SKM-1 treated with dmso at 0.1 percent for 144 hours (cell line): ENCODE measurements around the gene PPARD.
A peak's percentile ranks its signal among the peaks of the same experiment; 100 is the strongest.
"Not testable (repeated sequence)": the region's sequence is repeated elsewhere in the genome, so short reads cannot be mapped to it uniquely, and the experiment has no call there.

Source experiments
- DNase-seq: peaks from one replicate; lab custom pipeline; 2025; ENCODE audit not compliant: unreplicated experiment; lab: John Stamatoyannopoulos, UW

The PPARD gene

DNA sequence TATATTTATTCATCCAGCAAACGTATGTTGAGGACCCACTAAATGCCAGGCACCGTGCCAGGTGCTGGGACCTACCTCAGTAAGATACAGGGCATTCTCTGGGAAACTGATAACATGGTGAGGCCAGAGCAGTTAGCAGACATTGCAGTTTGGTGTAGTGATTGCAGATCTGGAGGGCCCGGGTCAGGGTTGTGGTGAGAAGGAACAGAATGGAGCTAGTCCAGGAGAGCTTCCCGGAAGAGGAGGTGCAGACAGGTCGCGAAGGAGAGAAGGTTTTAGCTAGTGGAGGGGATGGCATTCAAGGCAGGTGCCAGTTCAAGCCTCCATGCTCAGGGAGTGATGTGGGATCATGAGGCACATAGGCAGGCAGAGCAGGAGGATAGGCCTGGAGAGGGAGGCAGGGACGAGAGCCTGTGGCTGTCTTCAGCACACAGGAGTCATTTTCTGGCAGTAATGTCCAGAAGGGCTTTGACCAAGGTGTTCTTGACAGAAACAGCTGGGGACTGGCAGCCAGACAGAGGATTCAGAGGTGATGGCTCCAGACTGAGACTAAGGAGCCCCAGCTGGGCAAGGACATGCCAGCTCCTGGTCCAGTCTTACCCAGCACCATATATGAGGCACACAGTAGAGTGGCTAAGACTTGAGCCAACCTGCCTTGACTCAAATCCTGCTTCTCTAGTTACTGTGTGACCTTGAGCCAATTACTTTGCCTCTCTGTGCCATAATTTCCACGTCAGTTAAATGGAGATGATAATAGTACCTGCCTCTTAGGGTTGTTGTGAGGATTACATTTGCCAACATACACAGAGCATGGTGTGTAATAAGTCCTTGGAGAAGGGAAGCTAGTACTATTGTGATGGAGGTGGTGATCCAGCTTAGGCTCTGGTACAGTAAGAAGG lies 61.4 kb downstream of the PPARD start:
- DNase-seq = no peak

DNA sequence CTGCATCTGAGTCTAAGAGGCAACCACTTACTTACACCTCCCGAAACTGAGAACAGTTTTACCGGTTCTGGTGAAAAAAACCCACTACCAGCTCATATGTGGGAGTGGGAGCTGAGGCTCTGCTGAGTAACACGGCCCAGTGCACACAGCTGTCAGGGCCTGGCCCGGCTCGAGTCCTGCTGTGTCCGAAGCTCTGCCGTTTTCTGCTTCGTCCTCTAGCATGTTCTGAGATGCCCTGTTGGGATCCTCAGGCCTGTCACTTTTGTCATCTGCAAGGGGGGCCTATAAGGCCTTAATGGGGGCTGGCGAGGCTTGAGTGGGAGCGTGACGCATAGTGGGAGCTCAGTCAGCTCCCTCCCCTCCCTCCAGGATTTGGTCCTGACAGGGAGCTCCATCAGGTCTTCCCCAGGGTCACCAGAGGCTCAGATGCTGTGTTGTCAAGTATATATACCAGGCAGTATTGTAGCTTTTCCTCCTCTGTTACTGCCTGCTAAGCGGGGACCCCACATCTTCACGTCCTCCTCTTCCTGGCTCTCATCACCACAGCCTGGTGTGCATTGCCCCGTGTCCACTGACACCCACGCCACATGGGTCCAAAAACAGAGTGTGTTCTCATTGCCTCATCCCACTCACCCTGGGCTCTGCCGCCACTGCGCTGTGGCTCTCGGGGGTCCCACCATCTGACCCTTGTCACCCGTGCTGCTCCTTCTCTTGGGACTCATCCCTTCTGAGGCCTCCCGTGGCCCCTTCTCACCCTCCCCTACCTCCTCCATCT lies 64.5 kb downstream of the PPARD start:
- DNase-seq = no peak

DNA sequence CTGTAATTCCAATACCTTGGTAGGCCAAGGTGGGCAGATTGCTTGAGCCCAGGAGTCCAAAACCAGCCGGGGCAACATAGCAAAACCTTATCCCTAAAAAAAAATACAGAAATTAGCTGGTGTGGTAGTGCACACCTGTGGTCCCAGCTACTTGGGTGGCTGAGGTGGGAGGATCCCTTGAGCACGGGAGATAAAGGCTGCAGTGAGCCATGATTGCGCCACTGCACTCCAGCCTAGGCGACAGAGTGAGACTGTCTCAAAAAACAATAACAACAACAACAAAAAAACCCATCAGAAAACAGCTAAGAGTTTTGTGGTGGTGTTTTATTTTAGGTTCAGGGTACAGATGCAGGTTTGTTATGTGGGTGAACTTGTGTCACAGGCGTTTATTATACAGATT lies 66.9 kb downstream of the PPARD start:
- DNase-seq = no peak

DNA sequence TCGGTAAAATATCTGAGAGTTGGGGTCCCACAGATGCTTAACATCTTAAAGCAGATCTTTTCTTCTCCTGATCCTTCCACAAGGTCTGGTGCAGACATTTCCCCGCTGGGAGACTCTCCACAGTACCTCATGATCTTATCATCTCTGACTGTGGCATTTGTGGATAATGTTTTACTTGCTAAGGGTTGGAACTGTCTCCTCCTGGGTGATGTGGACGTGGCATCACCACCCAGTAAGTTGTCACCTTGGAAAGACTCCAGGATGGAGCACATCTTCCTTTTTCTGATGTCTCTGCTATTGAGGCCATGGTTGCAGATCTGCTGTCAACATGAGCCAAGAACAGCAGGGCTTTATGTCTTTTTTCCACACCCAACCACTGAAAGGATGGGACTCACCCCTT lies 67.8 kb downstream of the PPARD start:
- no peak for DNase-seq

DNA sequence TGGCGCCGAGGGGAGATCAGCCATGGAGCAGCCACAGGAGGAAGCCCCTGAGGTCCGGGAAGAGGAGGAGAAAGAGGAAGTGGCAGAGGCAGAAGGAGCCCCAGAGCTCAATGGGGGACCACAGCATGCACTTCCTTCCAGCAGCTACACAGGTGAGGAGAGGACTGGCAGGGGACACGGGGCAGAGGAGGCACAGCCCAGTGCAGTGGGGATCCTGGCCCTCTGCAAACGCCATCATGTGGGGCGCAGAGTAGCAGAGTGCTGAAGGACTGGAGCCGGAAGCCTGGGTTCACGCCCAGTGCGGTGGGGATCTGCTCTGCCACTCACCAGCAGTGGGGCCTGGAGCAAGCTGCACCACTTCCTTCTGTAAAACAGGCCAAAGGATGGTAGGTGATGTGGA lies 68.7 kb downstream of the PPARD start:
- DNase-seq = no peak

DNA sequence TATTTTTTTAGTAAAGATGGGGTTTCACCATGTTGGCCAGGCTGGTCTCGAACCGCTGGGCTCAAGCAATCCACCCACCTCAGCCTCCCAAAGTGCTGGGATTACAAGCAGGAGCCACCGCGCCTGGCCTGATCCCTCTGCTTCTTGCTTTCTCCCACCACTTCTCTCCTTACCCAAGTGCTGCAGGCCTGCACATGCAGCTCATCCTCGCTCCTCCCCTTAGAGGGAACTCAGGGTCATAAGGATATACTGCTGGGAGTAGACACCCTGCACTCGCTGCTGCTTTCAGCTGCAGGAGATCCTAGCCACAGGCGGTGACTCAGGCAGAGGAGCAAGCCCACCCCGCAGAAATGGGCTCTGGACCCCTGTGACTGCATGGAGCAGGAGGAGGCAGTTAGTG lies 69.7 kb downstream of the PPARD start:
- no peak for DNase-seq

DNA sequence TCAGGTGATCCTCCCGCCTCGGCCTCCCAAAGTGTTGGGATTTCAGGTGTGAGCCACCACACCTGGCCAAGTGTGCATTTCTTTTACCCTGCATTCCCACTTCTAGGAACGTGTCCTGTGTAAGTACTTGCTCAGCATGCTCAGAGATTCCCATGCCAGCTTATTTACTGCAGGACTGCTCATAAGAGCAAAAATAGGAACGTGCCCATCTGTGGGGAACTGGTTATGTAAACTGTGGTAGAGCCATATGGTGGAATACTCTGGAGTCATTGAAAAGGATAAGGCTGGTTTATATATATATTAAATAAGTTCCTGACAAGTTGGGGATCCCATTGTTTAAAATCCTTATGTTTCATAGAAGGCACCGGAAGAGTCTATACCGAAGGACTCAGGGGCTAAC lies 71.6 kb downstream of the PPARD start:
- no peak for DNase-seq

DNA sequence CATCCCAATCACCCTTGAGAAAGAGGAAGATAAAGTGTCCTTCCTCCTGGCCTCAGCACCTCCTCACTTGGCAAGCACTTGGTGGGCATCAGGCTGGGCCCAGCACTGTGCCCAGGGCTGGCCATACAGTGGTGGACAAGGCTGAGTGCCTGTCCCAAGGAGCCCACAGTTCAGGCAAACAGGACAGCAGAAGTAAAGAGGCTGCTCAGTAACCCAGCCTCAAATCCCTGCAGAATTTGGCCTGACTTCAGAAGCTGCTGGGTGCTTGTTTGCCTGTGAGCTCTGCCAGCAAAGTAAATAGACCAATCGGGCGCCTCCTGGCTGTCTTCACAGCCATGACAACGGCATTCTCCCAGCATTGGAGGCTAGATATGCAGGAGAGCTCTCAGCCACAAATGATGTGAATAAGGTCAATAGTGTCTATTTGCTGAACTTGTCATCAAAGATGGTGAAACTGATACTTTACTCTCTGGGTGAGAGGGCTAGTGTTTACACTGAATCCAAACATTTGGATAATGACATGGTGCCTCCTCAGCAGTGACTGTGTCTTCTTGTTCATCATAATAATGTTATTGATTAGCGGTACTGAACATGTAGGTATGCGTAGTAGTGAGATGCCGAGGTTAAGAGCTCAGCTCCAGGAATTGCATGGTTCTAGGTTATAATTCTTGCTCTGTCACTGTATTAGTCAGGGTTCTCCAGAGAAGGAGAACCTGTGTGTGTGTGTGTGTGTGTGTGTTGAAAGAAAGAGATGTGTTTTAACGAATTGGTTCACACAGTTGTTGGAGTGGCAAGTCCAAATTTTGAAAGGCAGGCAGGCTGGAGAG lies 72.9 kb downstream of the PPARD start:
- DNase-seq = no peak

DNA sequence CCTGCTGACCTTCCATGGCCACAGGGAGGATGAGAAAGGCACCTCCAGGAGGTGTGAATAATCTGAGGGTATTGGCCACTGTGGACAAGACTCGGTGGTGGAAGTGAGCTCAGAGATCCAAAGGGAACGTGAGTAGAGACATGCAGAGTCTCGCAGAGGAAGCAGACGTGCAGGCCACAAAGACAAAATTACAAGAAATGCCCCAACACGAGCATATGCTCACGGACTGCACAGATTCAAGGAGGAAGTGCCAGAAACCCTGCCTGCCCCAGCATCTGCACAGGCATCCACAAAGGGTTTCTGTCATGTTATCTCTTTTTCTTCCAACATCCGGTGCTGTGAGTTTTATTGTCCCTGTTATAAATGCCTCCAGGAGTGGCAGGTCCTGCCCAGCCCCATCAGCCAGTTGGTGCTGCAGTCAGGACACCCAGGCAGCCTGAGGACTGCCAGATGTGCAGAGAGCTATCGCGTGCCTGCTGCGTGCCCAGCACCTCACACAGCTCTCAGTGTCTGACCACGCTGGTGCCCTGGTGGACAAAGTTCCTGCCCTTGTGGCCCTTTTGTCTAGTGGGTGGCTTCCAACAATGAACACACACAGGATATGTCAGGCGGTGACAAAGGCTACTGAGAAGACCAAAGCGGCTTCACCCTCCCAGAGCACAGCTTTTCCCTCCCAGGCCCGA lies 75.8 kb downstream of the PPARD start:
- DNase-seq = no peak

DNA sequence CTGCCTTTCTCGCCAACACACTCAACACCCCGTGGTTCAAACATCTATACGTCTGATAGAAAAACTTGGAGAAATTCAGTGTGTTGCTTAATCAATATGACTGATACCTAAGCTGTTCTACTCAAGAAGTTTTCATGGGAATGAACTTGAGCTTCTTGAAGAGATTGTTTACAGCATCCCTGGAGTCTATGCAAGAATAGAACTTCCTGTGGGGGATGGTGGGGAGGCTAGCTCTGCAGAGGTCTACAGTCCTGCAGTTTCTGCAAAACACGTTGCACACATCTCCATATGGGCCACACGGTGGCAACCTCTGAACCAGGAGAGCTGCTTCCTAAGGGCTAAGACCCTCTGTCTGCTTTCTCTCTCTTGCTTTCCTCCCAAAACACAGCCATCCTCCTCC lies 77.1 kb downstream of the PPARD start:
- peak; percentile 25 for DNase-seq

DNA sequence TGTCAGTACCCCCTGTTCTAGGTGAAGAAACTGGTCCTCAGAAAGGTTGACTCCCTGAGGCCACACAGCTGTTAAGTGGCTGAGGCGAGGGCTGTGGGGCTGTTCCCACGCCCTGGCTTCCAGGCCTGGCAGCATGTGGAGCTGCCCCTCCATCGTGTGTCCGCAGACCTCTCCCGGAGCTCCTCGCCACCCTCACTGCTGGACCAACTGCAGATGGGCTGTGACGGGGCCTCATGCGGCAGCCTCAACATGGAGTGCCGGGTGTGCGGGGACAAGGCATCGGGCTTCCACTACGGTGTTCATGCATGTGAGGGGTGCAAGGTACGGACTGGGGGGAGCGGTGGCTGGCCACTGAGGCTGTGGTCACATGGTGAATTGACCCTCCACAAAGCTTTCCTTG lies 77.6 kb downstream of the PPARD start:
- DNase-seq = no peak

DNA sequence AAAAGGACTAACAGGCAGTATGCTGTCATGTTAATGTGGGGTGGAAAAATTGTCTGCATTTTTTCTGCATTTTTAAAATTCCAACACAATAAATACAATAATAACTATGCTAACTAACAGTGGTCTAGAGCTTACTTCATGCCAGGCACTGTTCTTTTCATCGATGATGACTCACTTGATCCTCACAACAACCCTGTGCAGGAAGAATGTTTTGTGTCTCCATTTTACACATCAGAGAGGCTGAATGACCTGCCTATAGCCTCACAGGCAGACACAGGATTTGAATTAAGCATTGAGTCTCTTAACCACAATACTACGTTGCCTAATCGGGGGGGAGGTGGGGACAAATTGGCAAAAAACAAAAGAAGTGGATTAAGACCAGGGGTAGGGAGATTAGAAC lies 82.9 kb downstream of the PPARD start:
- no peak for DNase-seq

DNA sequence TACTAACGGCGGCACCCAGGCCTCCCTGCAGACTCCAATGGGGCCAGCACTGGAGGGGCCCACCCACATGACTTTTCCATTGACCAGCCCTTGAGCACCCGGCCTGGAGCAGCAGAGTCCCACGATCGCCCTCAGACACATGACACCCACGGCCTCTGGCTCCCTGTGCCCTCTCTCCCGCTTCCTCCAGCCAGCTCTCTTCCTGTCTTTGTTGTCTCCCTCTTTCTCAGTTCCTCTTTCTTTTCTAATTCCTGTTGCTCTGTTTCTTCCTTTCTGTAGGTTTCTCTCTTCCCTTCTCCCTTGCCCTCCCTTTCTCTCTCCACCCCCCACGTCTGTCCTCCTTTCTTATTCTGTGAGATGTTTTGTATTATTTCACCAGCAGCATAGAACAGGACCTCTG lies 83.7 kb downstream of the PPARD start:
- peak; percentile 59 for DNase-seq

DNA sequence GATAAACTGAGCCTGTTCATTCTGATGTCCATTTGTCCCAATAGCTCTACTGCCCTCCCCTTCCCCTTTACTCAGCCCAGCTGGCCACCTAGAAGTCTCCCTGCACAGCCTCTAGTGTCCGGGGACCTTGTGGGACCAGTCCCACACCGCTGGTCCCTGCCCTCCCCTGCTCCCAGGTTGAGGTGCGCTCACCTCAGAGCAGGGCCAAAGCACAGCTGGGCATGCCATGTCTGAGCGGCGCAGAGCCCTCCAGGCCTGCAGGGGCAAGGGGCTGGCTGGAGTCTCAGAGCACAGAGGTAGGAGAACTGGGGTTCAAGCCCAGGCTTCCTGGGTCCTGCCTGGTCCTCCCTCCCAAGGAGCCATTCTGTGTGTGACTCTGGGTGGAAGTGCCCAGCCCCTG lies 85.1 kb downstream of the PPARD start:
- DNase-seq = no peak

DNA sequence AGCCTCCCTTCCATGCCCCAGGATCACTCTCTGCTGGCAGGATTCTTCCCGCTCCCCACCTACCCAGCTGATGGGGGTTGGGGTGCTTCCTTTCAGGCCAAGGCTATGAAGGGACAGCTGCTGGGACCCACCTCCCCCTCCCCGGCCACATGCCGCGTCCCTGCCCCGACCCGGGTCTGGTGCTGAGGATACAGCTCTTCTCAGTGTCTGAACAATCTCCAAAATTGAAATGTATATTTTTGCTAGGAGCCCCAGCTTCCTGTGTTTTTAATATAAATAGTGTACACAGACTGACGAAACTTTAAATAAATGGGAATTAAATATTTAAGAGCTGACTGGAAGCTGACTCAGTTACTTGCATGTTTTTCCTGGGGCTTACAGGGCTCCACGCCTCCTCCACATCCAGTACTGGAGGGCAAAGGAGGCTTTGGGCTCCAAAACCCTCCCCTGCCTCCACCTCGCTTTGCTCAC lies 85.5 kb downstream of the PPARD start:
- DNase-seq = no peak

DNA sequence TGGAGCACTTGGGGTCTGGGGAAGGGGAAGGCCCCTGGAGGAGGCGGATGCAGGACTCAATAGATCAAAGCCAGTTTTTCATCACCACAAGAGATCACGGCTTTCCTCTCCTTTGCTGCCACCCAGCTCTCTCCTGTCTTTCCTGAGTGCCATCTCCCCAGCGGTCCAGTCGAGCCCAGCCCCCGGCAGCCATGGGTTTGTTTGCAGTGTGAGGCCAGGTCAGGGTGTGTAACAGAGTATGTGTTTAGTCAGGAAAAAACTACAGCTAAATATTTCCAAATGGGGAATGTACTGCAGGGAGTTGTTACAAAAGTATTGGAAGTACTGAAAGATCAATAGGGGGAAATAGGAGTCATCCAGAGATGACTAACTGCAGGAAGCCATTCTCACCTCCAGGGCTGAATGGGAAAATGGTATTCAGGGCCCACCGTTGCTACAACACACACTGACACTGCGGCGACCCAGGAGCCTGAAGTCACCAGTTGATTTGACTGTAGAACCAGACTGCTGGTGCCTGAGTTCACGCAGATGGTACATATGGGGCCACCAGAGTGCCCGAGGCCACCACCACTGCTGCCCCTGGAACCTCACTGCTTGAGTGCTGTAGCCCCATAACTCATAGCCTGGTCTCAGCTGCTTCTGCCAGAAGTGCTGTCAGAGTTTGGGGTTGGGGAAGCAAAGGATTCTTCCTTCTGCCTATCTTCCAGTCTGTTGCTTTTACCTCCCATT lies 86.2 kb downstream of the PPARD start:
- DNase-seq = no peak

DNA sequence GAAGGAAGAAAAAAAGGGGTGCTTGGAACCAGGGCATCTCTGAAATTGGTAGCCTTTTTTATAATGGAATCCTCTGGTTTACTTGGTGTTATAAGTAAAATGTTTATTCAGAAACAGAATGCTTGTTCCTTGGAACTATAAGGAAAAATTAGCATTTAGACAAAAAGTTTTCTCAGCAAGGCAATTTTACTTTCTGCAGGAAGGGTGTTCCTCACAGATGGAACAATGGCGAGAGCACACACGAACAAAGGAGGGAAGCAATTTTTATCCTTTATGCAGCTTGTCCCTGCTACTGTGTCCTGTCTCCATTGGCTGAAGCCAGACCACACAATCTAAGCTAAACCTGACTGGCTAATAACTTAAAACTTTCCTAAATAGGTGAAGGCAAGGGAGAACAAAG lies 87.1 kb downstream of the PPARD start:
- DNase-seq = peak; percentile 30

DNA sequence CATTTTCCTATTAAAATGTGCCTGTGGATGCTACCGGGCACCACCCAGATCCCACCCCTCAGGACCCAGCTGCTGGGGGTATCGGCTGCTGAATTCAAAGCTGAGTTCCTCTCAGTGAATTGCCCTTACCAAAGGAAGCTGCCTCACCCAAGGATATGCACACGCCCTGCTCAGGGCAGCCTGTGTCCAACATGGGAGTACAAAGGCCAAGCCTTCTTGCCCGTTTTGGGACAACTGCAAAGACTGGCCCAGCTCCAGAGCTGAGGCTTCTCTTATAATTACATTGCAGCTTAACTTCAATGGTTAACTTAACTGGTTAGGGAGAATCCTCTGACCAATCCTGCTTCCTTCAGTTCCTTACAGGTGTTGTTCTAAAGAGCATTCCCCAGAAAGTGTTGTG lies 89.9 kb downstream of the PPARD start:
- DNase-seq = no peak

DNA sequence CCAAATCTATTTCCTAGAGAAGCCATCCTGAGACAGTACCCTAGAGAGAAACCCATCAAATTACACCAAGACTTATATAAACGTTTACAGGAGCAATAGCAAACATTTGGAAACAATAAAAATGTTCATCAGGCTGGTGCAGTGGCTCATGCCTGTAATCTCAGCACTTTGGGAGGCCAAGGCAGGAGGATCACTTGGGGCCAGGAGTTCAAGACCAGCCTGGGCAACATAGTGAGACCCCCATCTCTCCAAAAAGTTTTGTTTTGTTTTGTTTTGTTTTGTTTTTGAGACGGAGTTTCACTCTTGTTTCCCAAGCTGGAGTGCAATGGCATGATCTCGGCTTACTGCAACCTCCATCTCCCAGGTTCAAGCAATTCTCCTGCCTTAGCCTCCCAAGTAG lies 90.3 kb downstream of the PPARD start:
- not testable (repeated sequence) for DNase-seq
